HG02981 (cell line): ENCODE measurements around the gene AFDN.

Source experiments
- ATAC-seq: cut with Tn5 transposase; IDR thresholded peaks from one replicate; pipeline ENCODE4 v1.9.1; 2021; ENCODE audit warnings: mild to moderate bottlenecking, moderate library complexity; ENCODE audit not compliant: unreplicated experiment

AFDN gene

GRCh38 chr6:167826896-167827582 lies at the start of gene AFDN:
Gene AFDN, plus strand, starts transcription at chr6:167826911. Its CDS starts 222 bp downstream, at chr6:167827133.
- ATAC-seq: peak; percentile 35

- no peak for ATAC-seq
Measured at GRCh38 chr6:167778497-167779128, 48.1 kb upstream of the AFDN start.

- ATAC-seq: no peak
Measured at GRCh38 chr6:167779129-167779992, 47.4 kb upstream of the AFDN start.

GRCh38 chr6:167779993-167780655 lies 46.6 kb upstream of the AFDN start:
- ATAC-seq: no peak

GRCh38 chr6:167781066-167781767 lies 45.5 kb upstream of the AFDN start:
- ATAC-seq: no peak

GRCh38 chr6:167781868-167782267 lies 44.8 kb upstream of the AFDN start:
- no peak for ATAC-seq

GRCh38 chr6:167782698-167783517 lies 43.8 kb upstream of the AFDN start:
- ATAC-seq: no peak

- no peak for ATAC-seq
Measured at GRCh38 chr6:167786853-167787675, 39.6 kb upstream of the AFDN start.

GRCh38 chr6:167787896-167788562 lies 38.7 kb upstream of the AFDN start:
- no peak for ATAC-seq

- ATAC-seq: no peak
Measured at GRCh38 chr6:167788563-167788903, 38.2 kb upstream of the AFDN start.

GRCh38 chr6:167789358-167789757 lies 37.4 kb upstream of the AFDN start:
- no peak for ATAC-seq

GRCh38 chr6:167791091-167791779 lies 35.5 kb upstream of the AFDN start:
- ATAC-seq: no peak

- no peak for ATAC-seq
Measured at GRCh38 chr6:167791780-167792478, 34.8 kb upstream of the AFDN start.

- ATAC-seq: no peak
Measured at GRCh38 chr6:167793421-167793820, 33.3 kb upstream of the AFDN start.

- ATAC-seq: no peak
Measured at GRCh38 chr6:167794161-167795157, 32.3 kb upstream of the AFDN start.

GRCh38 chr6:167795321-167795811 lies 31.3 kb upstream of the AFDN start:
- ATAC-seq: no peak
